HFFc6 (cell line): ENCODE data around the gene PDE4B. TPM values are rescaled to one million over a fixed set of nuclear protein-coding genes. Genes with fewer than 3 reads are reported as not detected.

Experiments used
- DNase-seq: peaks from one replicate; pipeline ENCODE4 v3.0.0-alpha.2; 2018
- H3K27ac Mint-ChIP-seq: 2 replicates; pipeline ENCODE4 v1.8.0; 2020; ENCODE audit warnings: mild to moderate bottlenecking, mixed read lengths
- H3K27me3 Mint-ChIP-seq: 2 replicates; pipeline ENCODE4 v1.8.0; 2021; ENCODE audit warnings: mild to moderate bottlenecking, moderate library complexity, mixed read lengths; ENCODE audit not compliant: insufficient read depth
- H3K36me3 Mint-ChIP-seq: 2 replicates; pipeline ENCODE4 v1.8.0; 2021; ENCODE audit warnings: low read depth, mixed read lengths
- H3K4me1 Mint-ChIP-seq: 2 replicates; pipeline ENCODE4 v1.8.0; 2020; ENCODE audit warnings: low read depth, mixed read lengths
- H3K4me3 Mint-ChIP-seq: 2 replicates; pipeline ENCODE4 v1.8.0; 2020; ENCODE audit warnings: mild to moderate bottlenecking, moderate library complexity, mixed read lengths
- H3K9me3 Mint-ChIP-seq: 2 replicates; pipeline ENCODE4 v1.8.0; 2020; ENCODE audit warnings: mild to moderate bottlenecking, mixed read lengths
- CTCF ChIP-seq: fragments of 200-600 bp; sonication (generic); IDR thresholded peaks from 2 replicates; pipeline ENCODE4 v1.5.0; 2021; ENCODE audit warnings: antibody characterized with exemption, mild to moderate bottlenecking
- total RNA-seq, 6 experiments: library from RNA; stranded (reverse); fragmentation: NEBNext Ultra II Directional; extraction: Animal tissue kit (Norgen Biotek cat#: 25700); gene quantifications; 2 replicates in 1 of 6; 3 replicates in 5 of 6; pipeline ENCODE4 v1.2.3, GENCODE V29; 2021

PDE4B gene
- total RNA-seq, 6 experiments from 2014 or later = 34.9 to 57.6 (median 42.8) TPM

GRCh38 chr1:66025188-66025587 is 232.5 kb downstream of the PDE4B start:
- H3K4me1 Mint-ChIP-seq = no peaks in the 10 kb centered on the region
- no peak for DNase-seq
- no peaks in the 10 kb centered on the region for H3K27me3 Mint-ChIP-seq
- no peak overlapping the region for H3K27ac Mint-ChIP-seq
- H3K36me3 Mint-ChIP-seq = no peaks in the 10 kb centered on the region; the same call in 1 of the 2 replicates
- no peak overlapping the region for H3K4me3 Mint-ChIP-seq
- TF ChIP-seq CTCF = no peak
- peaks cover 14% of the 10 kb centered on the region for H3K9me3 Mint-ChIP-seq

- no peaks in the 10 kb centered on the region for H3K4me1 Mint-ChIP-seq
- no peak overlapping the region for H3K4me3 Mint-ChIP-seq
- H3K9me3 Mint-ChIP-seq = peaks cover 18% of the 10 kb centered on the region
- H3K36me3 Mint-ChIP-seq = no peaks in the 10 kb centered on the region; the same call in 1 of the 2 replicates
- H3K27me3 Mint-ChIP-seq = peaks cover 2% of the 10 kb centered on the region; the same call in 1 of the 2 replicates
- DNase-seq = no peak
- H3K27ac Mint-ChIP-seq = no peak overlapping the region
- TF ChIP-seq CTCF = no peak
These were observed 235.3 kb downstream of the PDE4B start for GRCh38 chr1:66028035-66028434.

GRCh38 chr1:66033781-66034180 is 241.1 kb downstream of the PDE4B start:
- Mint-ChIP-seq H3K4me3 (no peak overlapping the region), H3K27me3 (peaks cover 2% of the 10 kb centered on the region; the same call in 1 of the 2 replicates), H3K9me3 (peaks cover 15% of the 10 kb centered on the region), H3K36me3 (no peaks in the 10 kb centered on the region; the same call in 1 of the 2 replicates), H3K4me1 (no peaks in the 10 kb centered on the region), H3K27ac (no peak overlapping the region)
- DNase-seq = no peak
- TF ChIP-seq CTCF = no peak

GRCh38 chr1:66035616-66036245 is 243.0 kb downstream of the PDE4B start:
- no peak overlapping the region for H3K4me3 Mint-ChIP-seq
- H3K36me3 Mint-ChIP-seq = no peaks in the 10 kb centered on the region
- H3K27me3 Mint-ChIP-seq = no peaks in the 10 kb centered on the region
- TF ChIP-seq CTCF = no peak
- H3K4me1 Mint-ChIP-seq = no peaks in the 10 kb centered on the region
- H3K9me3 Mint-ChIP-seq = no peaks in the 10 kb centered on the region
- H3K27ac Mint-ChIP-seq = no peak overlapping the region
- no peak for DNase-seq

- Mint-ChIP-seq H3K36me3 (no peaks in the 10 kb centered on the region), H3K4me3 (no peak overlapping the region), H3K9me3 (no peaks in the 10 kb centered on the region), H3K27me3 (peaks cover 2% of the 10 kb centered on the region; the same call in 1 of the 2 replicates), H3K27ac (no peak overlapping the region), H3K4me1 (no peaks in the 10 kb centered on the region)
- TF ChIP-seq CTCF = no peak
- DNase-seq = no peak
These were observed 249.0 kb downstream of the PDE4B start for GRCh38 chr1:66041654-66042053.
